Motor neuron (in vitro differentiated cells): ENCODE results near the gene KCNH1. TPM values are rescaled to one million over a fixed set of nuclear protein-coding genes. Genes with fewer than 3 reads are reported as not detected.

Experiments used
- ATAC-seq, 8 experiments: fragments of 200-7000 bp; cut with Tn5 transposase; replicated peaks in 6 of 8; 2 replicates each; pipeline ENCODE4 v1.8.0; 2021; ENCODE audit warnings: mild to moderate bottlenecking in 8 of 8, moderate library complexity in 8 of 8
- H3K27ac ChIP-seq, 2 donors: fragments of 250-450 bp; sonication (Bioruptor Pico); 2 replicates each; pipeline ENCODE4 v1.9.0; 2021; ENCODE audit warnings: antibody characterized with exemption in 2 of 2, mild to moderate bottlenecking in 2 of 2, moderate library complexity in 1 of 2
- H3K4me1 ChIP-seq, 2 donors: fragments of 250-450 bp; sonication (Bioruptor Pico); replicated peaks in 1 of 2; 2 replicates each; pipeline ENCODE4 v1.6.1; 2021; ENCODE audit warnings: antibody characterized with exemption in 2 of 2, mild to moderate bottlenecking in 2 of 2, moderate library complexity in 1 of 2
- H3K4me3 ChIP-seq, 5 donors: fragments of 250-450 bp; sonication (Bioruptor Pico); 2 replicates each; pipeline ENCODE4 v1.9.0; 2021; ENCODE audit warnings: antibody characterized with exemption in 5 of 5, mild to moderate bottlenecking in 5 of 5, moderate library complexity in 4 of 5
- WGBS, 10 experiments: fragments of 450-650 bp; shearing (Covaris generic); methylation state at CpG; one replicate each; pipeline ENCODE4 v1.0.0; 2022; 5-methylcytosine and 5-hydroxymethylcytosine counted together
- in situ Hi-C, 9 experiments: fragments of 400-800 bp; cut with MboI; loops; one replicate each; pipeline ENCODE4 v1.15.0; 2021; ENCODE audit warnings: low sequenced_read_pairs in 9 of 9, low pct_unique_long_range_greater_than_20kb in 2 of 9; ENCODE audit not compliant: unreplicated experiment in 9 of 9
- total RNA-seq, 8 experiments: library from RNA; unstranded; fragments of 300-600 nt; gene quantifications; 2 replicates each; pipeline versions ENCODE4 v1.2.3 to v1.2.4, GENCODE V29; 2022

KCNH1 gene
- total RNA-seq, 8 experiments from 2014 or later: 1.2 to 22.5 (median 6.2) TPM

- no peak for ATAC-seq
- no peak overlapping the region for H3K27ac ChIP-seq
- peaks cover 5 to 7% of the 10 kb centered on the region in 2 donors for H3K4me1 ChIP-seq
- 7 to 62% (median 36%) methylated on average over 3 to 17 of the region's 20 CpGs; no CpG with 5 or more reads in 3 of the 10 experiments for WGBS, 10 experiments
- peak overlapping the region; percentile 38 to 50 (median 43) for H3K4me3 ChIP-seq
- in situ Hi-C loops: loop anchor here (10.0 to 25.0 kb wide), 9 partner anchors 421 to 728 kb away; no protein-coding TSS in a partner anchor
Observed at GRCh38 chr1:211132721-211133392, 1.1 kb downstream of the KCNH1 start.

- no peak for ATAC-seq
- H3K27ac ChIP-seq: no peak overlapping the region
- 0 to 92% (median 80%) methylated on average over 1 of the region's 1 CpG; no CpG with 5 or more reads in 1 of the 10 experiments for WGBS, 10 experiments
- no peak overlapping the region for H3K4me3 ChIP-seq
- in situ Hi-C loops: loop anchor here (10.0 to 25.0 kb wide), 9 partner anchors 417 to 725 kb away; no protein-coding TSS in a partner anchor
- peaks cover 5 to 7% of the 10 kb centered on the region in 2 donors for H3K4me1 ChIP-seq
Observed at GRCh38 chr1:211129776-211130175, 4.2 kb downstream of the KCNH1 start.

GRCh38 chr1:211127166-211127565, 6.8 kb downstream of the KCNH1 start:
- in situ Hi-C loops: loop anchor here (25.0 kb wide), 4 partner anchors 415 to 715 kb away; no protein-coding TSS in a partner anchor
- WGBS, 10 experiments: 26 to 84% (median 61%) methylated on average over 1 to 4 of the region's 4 CpGs
- peak in 3 of 8 experiments; percentile 17 to 82 (median 30) for ATAC-seq
- Histone ChIP-seq H3K4me1 (peaks cover 0 to 7% of the 10 kb centered on the region in 2 donors), H3K27ac (no peak overlapping the region), H3K4me3 (no peak overlapping the region)

- in situ Hi-C loops: loop anchor here (25.0 kb wide), 4 partner anchors 414 to 714 kb away; no protein-coding TSS in a partner anchor
- Histone ChIP-seq H3K4me1 (peaks cover 0 to 7% of the 10 kb centered on the region in 2 donors), H3K27ac (no peak overlapping the region), H3K4me3 (no peak overlapping the region)
- ATAC-seq: no peak
- WGBS, 10 experiments: 17 to 100% (median 93%) methylated on average over 1 to 2 of the region's 2 CpGs; no CpG with 5 or more reads in 2 of the 10 experiments
Observed at GRCh38 chr1:211126622-211127021, 7.3 kb downstream of the KCNH1 start.

- Histone ChIP-seq H3K4me1 (no peaks in the 10 kb centered on the region), H3K27ac (no peak overlapping the region), H3K4me3 (no peak overlapping the region)
- in situ Hi-C loops: no loop called here
- WGBS, 10 experiments: 6 to 100% (median 83%) methylated on average over 3 to 9 of the region's 9 CpGs; no CpG with 5 or more reads in 1 of the 10 experiments
- ATAC-seq: peak in 2 of 8 experiments; percentile 43 to 87
Observed at GRCh38 chr1:211118407-211119102, 15.4 kb downstream of the KCNH1 start.

GRCh38 chr1:211114446-211114845, 19.5 kb downstream of the KCNH1 start:
- 0 to 92% (median 84%) methylated on average over 1 to 6 of the region's 6 CpGs for WGBS, 10 experiments
- in situ Hi-C loops: no loop called here
- ATAC-seq: no peak
- Histone ChIP-seq H3K4me3 (no peak overlapping the region), H3K27ac (no peak overlapping the region), H3K4me1 (no peaks in the 10 kb centered on the region)

- H3K4me1 ChIP-seq: no peaks in the 10 kb centered on the region
- in situ Hi-C loops: no loop called here
- no peak overlapping the region for H3K27ac ChIP-seq
- H3K4me3 ChIP-seq: no peak overlapping the region
- ATAC-seq: no peak
- WGBS, 10 experiments: 14 to 54% (median 23%) methylated on average over 1 to 2 of the region's 2 CpGs; no CpG with 5 or more reads in 6 of the 10 experiments
Observed at GRCh38 chr1:211113566-211113965, 20.4 kb downstream of the KCNH1 start.

GRCh38 chr1:211111351-211111750, 22.6 kb downstream of the KCNH1 start:
- WGBS, 10 experiments: 80 to 93% methylated on average over 1 to 3 of the region's 22 CpGs; no CpG with 5 or more reads in 8 of the 10 experiments
- in situ Hi-C loops: no loop called here
- Histone ChIP-seq H3K4me1 (no peaks in the 10 kb centered on the region), H3K4me3 (no peak overlapping the region), H3K27ac (no peak overlapping the region)
- ATAC-seq: peak in 1 of 8 experiments; percentile 46

- H3K27ac ChIP-seq: no peak overlapping the region
- H3K4me1 ChIP-seq: no peaks in the 10 kb centered on the region
Observed at GRCh38 chr1:211101481-211101880, 32.5 kb downstream of the KCNH1 start.

GRCh38 chr1:211099393-211099792, 34.6 kb downstream of the KCNH1 start:
- H3K4me3 ChIP-seq: no peak overlapping the region
- no peak overlapping the region for H3K27ac ChIP-seq
- 13 to 88% (median 67%) methylated on average over 1 to 5 of the region's 5 CpGs for WGBS, 10 experiments
- no peaks in the 10 kb centered on the region for H3K4me1 ChIP-seq
- peak in 3 of 8 experiments; percentile 19 to 72 (median 49) for ATAC-seq
- in situ Hi-C loops: no loop called here

More at GRCh38 chr1:211101481-211101880, 32.5 kb downstream of the KCNH1 start:
- ATAC-seq: no peak
- in situ Hi-C loops: no loop called here
- no peak overlapping the region for H3K4me3 ChIP-seq
- WGBS, 10 experiments: 0 to 100% (median 73%) methylated on average over 1 to 2 of the region's 2 CpGs; no CpG with 5 or more reads in 3 of the 10 experiments

GRCh38 chr1:211095381-211095780, 38.6 kb downstream of the KCNH1 start:
- Histone ChIP-seq H3K4me1 (no peaks in the 10 kb centered on the region), H3K4me3 (no peak overlapping the region), H3K27ac (no peak overlapping the region)
- no peak for ATAC-seq
- in situ Hi-C loops: no loop called here
- 7 to 100% (median 83%) methylated on average over 1 to 2 of the region's 2 CpGs; no CpG with 5 or more reads in 3 of the 10 experiments for WGBS, 10 experiments

GRCh38 chr1:211092955-211093354, 41.0 kb downstream of the KCNH1 start:
- in situ Hi-C loops: no loop called here
- H3K4me1 ChIP-seq: no peaks in the 10 kb centered on the region
- H3K27ac ChIP-seq: no peak overlapping the region
- ATAC-seq: peak in 5 of 8 experiments; percentile 97 to 100 (median 100)
- no peak overlapping the region for H3K4me3 ChIP-seq
- 57 to 100% (median 80%) methylated on average over 1 to 5 of the region's 5 CpGs; no CpG with 5 or more reads in 1 of the 10 experiments for WGBS, 10 experiments

GRCh38 chr1:211091867-211092266, 42.1 kb downstream of the KCNH1 start:
- peak in 3 of 8 experiments; percentile 30 to 75 (median 52) for ATAC-seq
- H3K27ac ChIP-seq: no peak overlapping the region
- in situ Hi-C loops: no loop called here
- 21 to 80% (median 60%) methylated on average over 1 to 2 of the region's 2 CpGs; no CpG with 5 or more reads in 1 of the 10 experiments for WGBS, 10 experiments
- H3K4me1 ChIP-seq: no peaks in the 10 kb centered on the region
- no peak overlapping the region for H3K4me3 ChIP-seq
